ENCODE measurements around the gene ITGA2B. TPM values are rescaled to one million over a fixed set of nuclear protein-coding genes. Genes with fewer than 3 reads are reported as not detected.

The ITGA2B gene
- total and polyA plus RNA-seq, 10 of the 15 experiments (the other 5 are each of a cell fraction or from before 2014, with no cell fraction given): 0.04 to 0.51 (median 0.21) TPM; not detected in 1

DNA sequence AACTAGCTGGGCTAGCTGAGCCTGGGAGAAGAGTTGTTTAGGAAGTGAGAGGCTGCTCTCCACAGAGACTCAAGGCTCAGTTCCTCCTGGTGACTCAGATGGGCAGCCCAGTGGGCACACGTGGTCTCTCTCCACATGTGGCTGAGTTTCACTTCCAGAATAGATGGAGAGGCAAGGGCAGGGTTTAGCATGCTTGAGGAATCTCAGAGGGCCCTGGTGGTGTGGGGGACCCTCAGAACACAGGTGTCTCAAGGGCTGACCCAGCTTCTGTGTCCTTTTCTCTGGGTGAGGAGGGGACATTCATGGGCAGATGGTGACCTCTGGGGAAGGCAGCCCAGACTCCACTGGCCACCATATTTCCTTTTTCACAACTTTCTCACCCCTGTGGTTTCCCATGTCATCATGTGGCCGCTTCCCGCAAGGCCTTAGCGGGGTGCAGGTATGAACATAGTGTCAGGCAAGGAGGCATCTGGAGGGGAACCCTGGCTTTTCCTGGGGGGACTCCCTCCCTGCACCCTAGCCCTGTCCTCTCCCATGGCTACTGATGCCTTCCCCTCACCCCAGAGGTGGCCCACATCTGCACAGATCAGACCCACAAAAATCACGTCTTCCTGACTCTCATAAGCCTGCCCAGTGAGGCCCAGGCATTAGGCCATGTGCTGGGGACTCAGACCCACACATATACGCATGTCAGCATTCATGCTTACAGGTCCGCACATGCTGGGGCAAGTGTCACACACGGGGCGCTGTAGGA lies 41.0 kb downstream of the ITGA2B start (continued):
- TF ChIP-seq PKNOX1 (IDR thresholded peaks at IDR 0.05) (peak; percentile 47; the same call in 1 of the 2 replicates), STAT1 (conservative IDR thresholded peaks at IDR 0.05) (no peak), CHD1 (IDR thresholded peaks at IDR 0.05; ENCODE audit: low read depth, low read length) (no peak), TBL1XR1 (IDR thresholded peaks at IDR 0.05; ENCODE audit: low read depth, low read length) (peak; percentile 79; the same call in 1 of the 2 replicates), ETV6 (conservative IDR thresholded peaks at IDR 0.05 in 1 of 2, IDR thresholded peaks at IDR 0.05 in 1 of 2; ENCODE audit: borderline replicate concordance in 1 of 2, low read depth in 1 of 2) (peak in 1 of 2 experiments; percentile 98; a peak in 2 of 4 replicates), SIX5 (IDR thresholded peaks at IDR 0.05; ENCODE audit: low read depth, low read length, severe bottlenecking) (no peak), EGR1 (IDR thresholded peaks at IDR 0.05; ENCODE audit: borderline replicate concordance in 1 of 2, low read depth in 2 of 2, low read length in 2 of 2) (peak in 1 of 2 experiments; percentile 83; a peak in 2 of 3 replicates), SMC3 (IDR thresholded peaks at IDR 0.05; ENCODE audit: borderline replicate concordance, low read length) (no peak), CBFB (IDR thresholded peaks at IDR 0.05; ENCODE audit: low read depth) (peak; percentile 41; the same call in 1 of the 2 replicates), TCF7 (IDR thresholded peaks at IDR 0.05; ENCODE audit: borderline replicate concordance) (no peak), SUPT20H (IDR thresholded peaks at IDR 0.05; ENCODE audit: borderline replicate concordance, control insufficient read depth, low read depth, low read length) (no peak), SP1 (IDR thresholded peaks at IDR 0.05; ENCODE audit: low read depth, low read length) (peak; percentile 62), SUZ12 (IDR thresholded peaks at IDR 0.05; ENCODE audit: unreplicated experiment) (no peak), MEF2B (IDR thresholded peaks at IDR 0.05; ENCODE audit: partially characterized antibody, poor library complexity, severe bottlenecking) (peak; percentile 60), SIN3A (IDR thresholded peaks at IDR 0.05; ENCODE audit: low read depth, low read length) (peak; percentile 7; the same call in 1 of the 2 replicates), CREM (IDR thresholded peaks at IDR 0.05; ENCODE audit: low read depth) (peak; percentile 62; the same call in 1 of the 2 replicates), ZNF384 (IDR thresholded peaks at IDR 0.05; ENCODE audit: borderline replicate concordance, low read depth, low read length) (no peak), MTA3 (IDR thresholded peaks at IDR 0.05; ENCODE audit: borderline replicate concordance, low read length) (peak; percentile 93; the same call in 1 of the 2 replicates), BHLHE40 (IDR thresholded peaks at IDR 0.05; ENCODE audit: borderline replicate concordance in 1 of 2, low read depth in 2 of 2, low read length in 1 of 2) (peak; percentile 74 to 81), SREBF1 (IDR thresholded peaks at IDR 0.05; ENCODE audit: low read length) (no peak), HDAC6 (IDR thresholded peaks at IDR 0.05; ENCODE audit: unreplicated experiment) (no peak), ZNF274 (IDR thresholded peaks at IDR 0.05; ENCODE audit: insufficient read depth, insufficient read length) (no peak), NBN (IDR thresholded peaks at IDR 0.05) (peak; percentile 49; the same call in 1 of the 2 replicates), KAT2A (conservative IDR thresholded peaks at IDR 0.05; ENCODE audit: control insufficient read depth, low read depth, low read length) (no peak), ATF7 (IDR thresholded peaks at IDR 0.05; ENCODE audit: low read depth) (peak; percentile 59; the same call in 1 of the 2 replicates), RAD21 (IDR thresholded peaks at IDR 0.05; ENCODE audit: insufficient read depth, low read depth, low read length) (no peak)
- TF ChIP-seq, protein P1, sequence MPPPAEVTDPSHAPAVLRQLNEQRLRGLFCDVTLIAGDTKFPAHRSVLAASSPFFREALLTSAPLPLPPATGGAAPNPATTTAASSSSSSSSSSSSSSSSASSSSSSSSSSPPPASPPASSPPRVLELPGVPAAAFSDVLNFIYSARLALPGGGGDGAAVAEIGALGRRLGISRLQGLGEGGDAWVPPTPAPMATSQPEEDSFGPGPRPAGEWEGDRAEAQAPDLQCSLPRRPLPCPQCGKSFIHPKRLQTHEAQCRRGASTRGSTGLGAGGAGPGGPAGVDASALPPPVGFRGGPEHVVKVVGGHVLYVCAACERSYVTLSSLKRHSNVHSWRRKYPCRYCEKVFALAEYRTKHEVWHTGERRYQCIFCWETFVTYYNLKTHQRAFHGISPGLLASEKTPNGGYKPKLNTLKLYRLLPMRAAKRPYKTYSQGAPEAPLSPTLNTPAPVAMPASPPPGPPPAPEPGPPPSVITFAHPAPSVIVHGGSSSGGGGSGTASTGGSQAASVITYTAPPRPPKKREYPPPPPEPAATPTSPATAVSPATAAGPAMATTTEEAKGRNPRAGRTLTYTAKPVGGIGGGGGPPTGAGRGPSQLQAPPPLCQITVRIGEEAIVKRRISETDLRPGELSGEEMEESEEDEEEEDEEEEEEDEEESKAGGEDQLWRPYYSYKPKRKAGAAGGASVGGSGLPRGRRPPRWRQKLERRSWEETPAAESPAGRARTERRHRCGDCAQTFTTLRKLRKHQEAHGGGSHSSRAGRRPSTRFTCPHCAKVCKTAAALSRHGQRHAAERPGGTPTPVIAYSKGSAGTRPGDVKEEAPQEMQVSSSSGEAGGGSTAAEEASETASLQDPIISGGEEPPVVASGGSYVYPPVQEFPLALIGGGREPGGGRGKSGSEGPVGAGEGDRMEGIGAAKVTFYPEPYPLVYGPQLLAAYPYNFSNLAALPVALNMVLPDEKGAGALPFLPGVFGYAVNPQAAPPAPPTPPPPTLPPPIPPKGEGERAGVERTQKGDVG (CRISPR knock-in tag; IDR thresholded peaks at IDR 0.05): no peak

Data from GM12878 (cell line).